Caco-2 (cell line): ENCODE data around the gene PEX11A. TPM values are rescaled to one million over a fixed set of nuclear protein-coding genes. Genes with fewer than 3 reads are reported as not detected.

ENCODE experiments used
- BruUV-seq: library from RNA; stranded (reverse); fragments of 400-500 nt; replicated peaks from 2 replicates; lab custom pipeline; 2021; lab: Mats Ljungman, UMichigan
- CTCF ChIA-PET: fragments of 300-600 bp; sonication (Branson Sonifier 250); formaldehyde crosslinking; loops from one replicate; lab custom pipeline; 2022; ENCODE audit warnings: antibody characterized with exemption; lab: Charles Lee
- POLR2A ChIA-PET: fragments of 300-600 bp; sonication (Branson Sonifier 250); formaldehyde crosslinking; loops from one replicate; lab custom pipeline; 2022; ENCODE audit warnings: antibody characterized with exemption; lab: Charles Lee
- DNase-seq, 2 experiments: peaks; one replicate each; pipeline versions ENCODE4 v3.0.0 to v3.0.0-alpha.2; 2020 to 2022
- H3K27me3 ChIP-seq: replicated peaks from 2 replicates; pipeline ENCODE4 v1.6.0; 2011; ENCODE audit warnings: low read length; ENCODE audit not compliant: control insufficient read depth, insufficient read depth
- H3K36me3 ChIP-seq: 2 replicates; pipeline ENCODE4 v1.5.1; 2011; ENCODE audit warnings: low read length; ENCODE audit not compliant: control insufficient read depth, insufficient read depth
- H3K4me1 ChIP-seq: fragments of 250-450 bp; sonication (Bioruptor Pico); 2 replicates; pipeline ENCODE4 v1.5.1; 2020; ENCODE audit warnings: mild to moderate bottlenecking
- H3K4me3 ChIP-seq: 2 replicates; pipeline ENCODE4 v1.5.1; 2011; ENCODE audit warnings: low read depth, mild to moderate bottlenecking, control low read depth, low read length
- H3K9me3 ChIP-seq: fragments of 250-450 bp; sonication (Bioruptor Pico); 2 replicates; pipeline ENCODE4 v1.5.1; 2020; ENCODE audit warnings: mild to moderate bottlenecking, moderate library complexity
- H3K27ac Mint-ChIP-seq: one replicate; pipeline ENCODE4 v1.8.0; 2022; ENCODE audit warnings: mixed read lengths; ENCODE audit not compliant: unreplicated experiment
- H3K27me3 Mint-ChIP-seq: one replicate; pipeline ENCODE4 v1.8.0; 2022; ENCODE audit warnings: mixed read lengths; ENCODE audit not compliant: insufficient read depth, unreplicated experiment
- H3K36me3 Mint-ChIP-seq: one replicate; pipeline ENCODE4 v1.8.0; 2022; ENCODE audit warnings: mild to moderate bottlenecking, mixed read lengths; ENCODE audit not compliant: insufficient read depth, unreplicated experiment
- H3K4me1 Mint-ChIP-seq: one replicate; pipeline ENCODE4 v1.8.0; 2022; ENCODE audit warnings: low read depth, mixed read lengths; ENCODE audit not compliant: unreplicated experiment
- H3K4me3 Mint-ChIP-seq: one replicate; pipeline ENCODE4 v1.8.0; 2022; ENCODE audit warnings: mild to moderate bottlenecking, moderate library complexity, mixed read lengths; ENCODE audit not compliant: unreplicated experiment
- H3K9me3 Mint-ChIP-seq: one replicate; pipeline ENCODE4 v1.8.0; 2022; ENCODE audit warnings: mixed read lengths; ENCODE audit not compliant: unreplicated experiment
- intact Hi-C: fragments of 100-400 bp; cut with micrococcal nuclease; formaldehyde crosslinking; loops from one replicate; pipeline ENCODE4 v1.10.0; 2022; ENCODE audit not compliant: unreplicated experiment
- total RNA-seq: library from RNA; stranded (reverse); gene quantifications from 2 replicates; pipeline ENCODE4 v1.2.3, GENCODE V29; 2022
- TF ChIP-seq, protein P1 (sequence below), 2 experiments: fragments of 200-600 bp in 1 of 2; IDR thresholded peaks; 1 replicate in 1 of 2; 2 replicates in 1 of 2; pipeline versions ENCODE4 v1.5.1 to v1.8.0; 2011 to 2022; ENCODE audit warnings: antibody characterized with exemption in 1 of 2, control low read depth in 1 of 2, inconsistent platforms in 1 of 2, low read depth in 1 of 2, low read length in 1 of 2, mild to moderate bottlenecking in 1 of 2, moderate library complexity in 1 of 2; ENCODE audit not compliant: insufficient read depth in 1 of 2, severe bottlenecking in 1 of 2, unreplicated experiment in 1 of 2

Gene PEX11A
- total RNA-seq, 1 experiment from 2014 or later = 3.7 TPM

GRCh38 chr15:89675606-89676005, 14.9 kb downstream of the PEX11A start:
- H3K4me1 Mint-ChIP-seq = no peaks in the 10 kb centered on the region
- intact Hi-C loops = no loop called here
- H3K27me3 Mint-ChIP-seq = no peaks in the 10 kb centered on the region
- ChIA-PET POLR2A (no interaction called here), CTCF (no interaction called here)
- no peaks in the 10 kb centered on the region for H3K27me3 ChIP-seq
- no peak for DNase-seq
- H3K4me3 ChIP-seq = no peak overlapping the region
- no peaks in the 10 kb centered on the region for H3K9me3 ChIP-seq
- H3K4me3 Mint-ChIP-seq = no peak overlapping the region
- no peaks in the 10 kb centered on the region for H3K9me3 Mint-ChIP-seq
- H3K36me3 Mint-ChIP-seq = no peaks in the 10 kb centered on the region
- TF ChIP-seq, protein P1, sequence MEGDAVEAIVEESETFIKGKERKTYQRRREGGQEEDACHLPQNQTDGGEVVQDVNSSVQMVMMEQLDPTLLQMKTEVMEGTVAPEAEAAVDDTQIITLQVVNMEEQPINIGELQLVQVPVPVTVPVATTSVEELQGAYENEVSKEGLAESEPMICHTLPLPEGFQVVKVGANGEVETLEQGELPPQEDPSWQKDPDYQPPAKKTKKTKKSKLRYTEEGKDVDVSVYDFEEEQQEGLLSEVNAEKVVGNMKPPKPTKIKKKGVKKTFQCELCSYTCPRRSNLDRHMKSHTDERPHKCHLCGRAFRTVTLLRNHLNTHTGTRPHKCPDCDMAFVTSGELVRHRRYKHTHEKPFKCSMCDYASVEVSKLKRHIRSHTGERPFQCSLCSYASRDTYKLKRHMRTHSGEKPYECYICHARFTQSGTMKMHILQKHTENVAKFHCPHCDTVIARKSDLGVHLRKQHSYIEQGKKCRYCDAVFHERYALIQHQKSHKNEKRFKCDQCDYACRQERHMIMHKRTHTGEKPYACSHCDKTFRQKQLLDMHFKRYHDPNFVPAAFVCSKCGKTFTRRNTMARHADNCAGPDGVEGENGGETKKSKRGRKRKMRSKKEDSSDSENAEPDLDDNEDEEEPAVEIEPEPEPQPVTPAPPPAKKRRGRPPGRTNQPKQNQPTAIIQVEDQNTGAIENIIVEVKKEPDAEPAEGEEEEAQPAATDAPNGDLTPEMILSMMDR (IDR thresholded peaks at IDR 0.05; ENCODE audit: insufficient read depth in 1 of 2, low read depth in 1 of 2, low read length in 1 of 2, severe bottlenecking in 1 of 2, unreplicated experiment in 1 of 2) = no peak
- 0 out of 2 replicates have a peak, but pooled peaks cover 6% of the 10 kb centered on the region for H3K4me1 ChIP-seq
- BruUV-seq = no TSS peak
- H3K27ac Mint-ChIP-seq = no peak overlapping the region
- no peaks in the 10 kb centered on the region for H3K36me3 ChIP-seq

DNA sequence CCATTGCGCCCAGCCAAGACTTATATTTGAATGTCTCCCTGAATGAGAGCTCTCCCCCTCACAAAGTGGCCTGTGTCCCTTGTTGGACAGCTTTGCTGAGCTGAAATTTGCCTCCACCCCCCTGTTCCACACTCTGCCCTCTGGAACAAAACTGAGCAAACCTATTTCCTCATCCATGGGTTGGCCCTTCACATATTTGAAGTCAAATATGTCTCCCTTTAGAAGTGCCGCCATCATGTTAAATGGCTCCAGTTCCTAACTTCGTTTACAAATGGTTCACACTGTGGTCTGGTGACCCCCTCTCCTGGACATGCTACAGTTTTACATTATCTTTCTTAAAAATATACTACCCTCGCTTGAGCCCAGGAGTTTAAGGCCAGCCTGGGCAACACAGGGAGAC, 16.0 kb downstream of the PEX11A start:
- H3K27me3 Mint-ChIP-seq = no peaks in the 10 kb centered on the region
- ChIA-PET POLR2A (interaction anchor here (0.5 kb wide), 1 partner anchor 52 kb away, joined by 3 read pairs; no protein-coding TSS in a partner anchor), CTCF (no interaction called here)
- no peak for DNase-seq
- TF ChIP-seq, protein P1 (IDR thresholded peaks at IDR 0.05; ENCODE audit: insufficient read depth in 1 of 2, low read depth in 1 of 2, low read length in 1 of 2, severe bottlenecking in 1 of 2, unreplicated experiment in 1 of 2) = peak in 1 of 2 experiments; percentile 4
- Histone ChIP-seq H3K4me1 (0 out of 2 replicates have a peak, but pooled peaks cover 6% of the 10 kb centered on the region), H3K27me3 (no peaks in the 10 kb centered on the region), H3K4me3 (no peak overlapping the region), H3K9me3 (no peaks in the 10 kb centered on the region), H3K36me3 (no peaks in the 10 kb centered on the region)
- BruUV-seq = no TSS peak
- intact Hi-C loops = no loop called here
- no peak overlapping the region for H3K4me3 Mint-ChIP-seq
- H3K4me1 Mint-ChIP-seq = no peaks in the 10 kb centered on the region
- H3K9me3 Mint-ChIP-seq = no peaks in the 10 kb centered on the region
- H3K36me3 Mint-ChIP-seq = no peaks in the 10 kb centered on the region
- H3K27ac Mint-ChIP-seq = no peak overlapping the region

DNA sequence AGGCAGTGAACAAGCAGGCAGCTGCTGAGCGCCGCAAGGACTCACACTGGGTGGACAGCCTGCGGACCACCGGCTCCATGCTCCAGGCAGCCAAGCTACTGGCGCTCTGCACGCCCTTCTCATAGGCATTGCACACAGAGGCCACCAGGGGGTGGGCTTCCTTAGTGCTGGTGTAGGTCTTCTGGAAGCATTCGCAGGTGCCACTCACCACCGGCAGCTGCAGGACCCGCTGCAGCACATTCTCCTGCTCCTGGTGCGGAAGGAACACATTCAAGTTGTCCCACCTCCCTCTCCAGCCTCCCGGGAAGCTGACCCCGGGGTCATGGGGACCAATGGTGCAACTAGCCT, 17.4 kb downstream of the PEX11A start:
- no peaks in the 10 kb centered on the region for H3K9me3 ChIP-seq
- CTCF ChIA-PET = interaction anchor here (0.7 to 1.1 kb wide), 2 partner anchors 11 to 470 kb away, joined by 3 read pairs; no protein-coding TSS in a partner anchor
- H3K27me3 Mint-ChIP-seq = no peaks in the 10 kb centered on the region
- no peaks in the 10 kb centered on the region for H3K4me1 Mint-ChIP-seq
- H3K27ac Mint-ChIP-seq = no peak overlapping the region
- no peaks in the 10 kb centered on the region for H3K36me3 Mint-ChIP-seq
- no peak overlapping the region for H3K4me3 Mint-ChIP-seq
- TF ChIP-seq, protein P1 (IDR thresholded peaks at IDR 0.05; ENCODE audit: insufficient read depth in 1 of 2, low read depth in 1 of 2, low read length in 1 of 2, severe bottlenecking in 1 of 2, unreplicated experiment in 1 of 2) = peak; percentile 28 to 35
- H3K27me3 ChIP-seq = no peaks in the 10 kb centered on the region
- intact Hi-C loops = no loop called here
- H3K9me3 Mint-ChIP-seq = no peaks in the 10 kb centered on the region
- no TSS peak for BruUV-seq
- H3K36me3 ChIP-seq = no peaks in the 10 kb centered on the region
- peak in 1 of 2 experiments; percentile 41 for DNase-seq
- POLR2A ChIA-PET = no interaction called here
- 0 out of 2 replicates have a peak, but pooled peaks cover 6% of the 10 kb centered on the region for H3K4me1 ChIP-seq
- no peak overlapping the region for H3K4me3 ChIP-seq
